GM12872 (cell line): ENCODE measurements around the gene BRAT1.

ENCODE experiments used
- CTCF ChIP-seq: IDR thresholded peaks from 3 replicates; pipeline ENCODE4 v1.5.1; 2011; ENCODE audit warnings: low read depth, mild to moderate bottlenecking, low read length, moderate library complexity; ENCODE audit not compliant: insufficient read depth

BRAT1 gene

GRCh38 chr7:2504128-2504888, 51.0 kb downstream of the BRAT1 start:
- no peak for TF ChIP-seq CTCF

GRCh38 chr7:2503056-2503941, 52.0 kb downstream of the BRAT1 start:
- TF ChIP-seq CTCF, result no peak

- no peak for TF ChIP-seq CTCF
These were observed 52.7 kb downstream of the BRAT1 start for GRCh38 chr7:2502647-2502966.

- TF ChIP-seq CTCF, result no peak
These were observed 53.2 kb downstream of the BRAT1 start for GRCh38 chr7:2501947-2502646.

- no peak for TF ChIP-seq CTCF
These were observed 54.6 kb downstream of the BRAT1 start for GRCh38 chr7:2500701-2501100.

- TF ChIP-seq CTCF, result no peak
These were observed 55.4 kb downstream of the BRAT1 start for GRCh38 chr7:2499719-2500430.
